Measurements from ENCODE around the gene MYO6.

DNA sequence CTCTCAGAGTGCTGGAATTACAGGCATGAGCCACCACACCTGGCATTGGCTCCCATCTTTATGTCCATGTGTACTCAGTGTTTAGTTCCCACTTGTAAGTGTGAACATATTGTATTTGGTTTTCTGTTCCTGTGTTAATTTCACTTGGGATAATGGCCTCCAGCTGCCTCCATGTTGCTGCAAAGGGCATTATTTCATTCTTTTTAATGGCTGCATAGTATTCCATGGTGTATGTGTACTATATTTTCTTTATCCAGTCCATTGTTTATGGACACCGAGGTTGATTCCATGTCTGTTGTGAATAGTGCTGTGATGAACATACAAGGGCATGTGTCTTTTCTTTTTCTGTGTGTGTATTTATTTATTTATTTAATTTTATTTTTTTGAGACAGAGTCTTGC, 47.7 kb downstream of the MYO6 start:
- TF ChIP-seq TCF12 (IDR thresholded peaks at IDR 0.05; ENCODE audit: low read depth), result no peak
- no peak for TF ChIP-seq EP300 (IDR thresholded peaks at IDR 0.05; ENCODE audit: borderline replicate concordance)
- TF ChIP-seq, protein P1, sequence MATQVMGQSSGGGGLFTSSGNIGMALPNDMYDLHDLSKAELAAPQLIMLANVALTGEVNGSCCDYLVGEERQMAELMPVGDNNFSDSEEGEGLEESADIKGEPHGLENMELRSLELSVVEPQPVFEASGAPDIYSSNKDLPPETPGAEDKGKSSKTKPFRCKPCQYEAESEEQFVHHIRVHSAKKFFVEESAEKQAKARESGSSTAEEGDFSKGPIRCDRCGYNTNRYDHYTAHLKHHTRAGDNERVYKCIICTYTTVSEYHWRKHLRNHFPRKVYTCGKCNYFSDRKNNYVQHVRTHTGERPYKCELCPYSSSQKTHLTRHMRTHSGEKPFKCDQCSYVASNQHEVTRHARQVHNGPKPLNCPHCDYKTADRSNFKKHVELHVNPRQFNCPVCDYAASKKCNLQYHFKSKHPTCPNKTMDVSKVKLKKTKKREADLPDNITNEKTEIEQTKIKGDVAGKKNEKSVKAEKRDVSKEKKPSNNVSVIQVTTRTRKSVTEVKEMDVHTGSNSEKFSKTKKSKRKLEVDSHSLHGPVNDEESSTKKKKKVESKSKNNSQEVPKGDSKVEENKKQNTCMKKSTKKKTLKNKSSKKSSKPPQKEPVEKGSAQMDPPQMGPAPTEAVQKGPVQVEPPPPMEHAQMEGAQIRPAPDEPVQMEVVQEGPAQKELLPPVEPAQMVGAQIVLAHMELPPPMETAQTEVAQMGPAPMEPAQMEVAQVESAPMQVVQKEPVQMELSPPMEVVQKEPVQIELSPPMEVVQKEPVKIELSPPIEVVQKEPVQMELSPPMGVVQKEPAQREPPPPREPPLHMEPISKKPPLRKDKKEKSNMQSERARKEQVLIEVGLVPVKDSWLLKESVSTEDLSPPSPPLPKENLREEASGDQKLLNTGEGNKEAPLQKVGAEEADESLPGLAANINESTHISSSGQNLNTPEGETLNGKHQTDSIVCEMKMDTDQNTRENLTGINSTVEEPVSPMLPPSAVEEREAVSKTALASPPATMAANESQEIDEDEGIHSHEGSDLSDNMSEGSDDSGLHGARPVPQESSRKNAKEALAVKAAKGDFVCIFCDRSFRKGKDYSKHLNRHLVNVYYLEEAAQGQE (IDR thresholded peaks at IDR 0.05; ENCODE audit: low read depth), result no peak
- no peak for TF ChIP-seq TEAD4 (IDR thresholded peaks at IDR 0.05)

All from Ishikawa (cell line).